KMS-11 (cell line): ENCODE results near the gene SEMA3A.

ENCODE experiments used
- H2AFZ ChIP-seq: fragments of 200-600 bp; sonication (generic); 2 replicates; pipeline ENCODE4 v1.6.1; 2016; ENCODE audit warnings: antibody characterized with exemption, mixed run types, low read depth
- H3K27ac ChIP-seq: fragments of 200-600 bp; sonication (generic); 2 replicates; pipeline ENCODE4 v1.6.1; 2016; ENCODE audit warnings: mild to moderate bottlenecking, mixed run types
- H3K27me3 ChIP-seq: fragments of 200-600 bp; sonication (generic); 2 replicates; pipeline ENCODE4 v1.6.1; 2017; ENCODE audit warnings: mild to moderate bottlenecking, low read depth, mixed run types, moderate library complexity; ENCODE audit not compliant: insufficient read depth
- H3K36me3 ChIP-seq: fragments of 200-600 bp; sonication (generic); 2 replicates; pipeline ENCODE4 v1.6.1; 2017; ENCODE audit warnings: mild to moderate bottlenecking, mixed run types; ENCODE audit not compliant: insufficient read depth
- H3K4me1 ChIP-seq: fragments of 200-600 bp; sonication (generic); 2 replicates; pipeline ENCODE4 v1.6.1; 2016; ENCODE audit warnings: mild to moderate bottlenecking, low read depth, mixed run types; ENCODE audit not compliant: poor library complexity, severe bottlenecking
- H3K4me2 ChIP-seq: fragments of 200-600 bp; sonication (generic); 2 replicates; pipeline ENCODE4 v1.7.0; 2016; ENCODE audit warnings: mild to moderate bottlenecking, mixed run types
- H3K4me3 ChIP-seq: fragments of 200-600 bp; sonication (generic); IDR thresholded peaks from 2 replicates; pipeline ENCODE4 v1.6.1; 2017; ENCODE audit warnings: low read depth, low read length, mixed read lengths; ENCODE audit not compliant: insufficient read depth
- H3K79me2 ChIP-seq: fragments of 200-600 bp; sonication (generic); 2 replicates; pipeline ENCODE4 v1.6.1; 2016; ENCODE audit warnings: low read depth, mixed run types; ENCODE audit not compliant: insufficient read depth
- H3K9ac ChIP-seq: fragments of 200-600 bp; sonication (generic); 2 replicates; pipeline ENCODE4 v1.6.1; 2016; ENCODE audit warnings: mild to moderate bottlenecking, mixed run types
- H4K20me1 ChIP-seq: fragments of 200-600 bp; sonication (generic); 2 replicates; pipeline ENCODE4 v1.6.1; 2016; ENCODE audit warnings: mild to moderate bottlenecking, mixed run types; ENCODE audit not compliant: insufficient read depth
- CTCF ChIP-seq: fragments of 200-600 bp; sonication (generic); conservative IDR thresholded peaks from 2 replicates; pipeline ENCODE4 v1.6.1; 2017; ENCODE audit warnings: low read depth, mild to moderate bottlenecking, antibody characterized with exemption, low read length, moderate library complexity, mixed read lengths

The SEMA3A gene

GRCh38 chr7:83976302-83976701, 218.3 kb downstream of the SEMA3A start:
- peak; percentile 86 for TF ChIP-seq CTCF
- H3K4me2 ChIP-seq, result peak overlapping the region; percentile 64
- peak overlapping the region; percentile 53 for H3K27ac ChIP-seq
- H3K4me1 ChIP-seq, result peaks cover 21% of the 10 kb centered on the region
- H3K9ac ChIP-seq, result peak overlapping the region; percentile 37; the same call in 1 of the 2 replicates
- H4K20me1 ChIP-seq, result no peaks in the 10 kb centered on the region
- H3K4me3 ChIP-seq, result no peak overlapping the region
- H3K36me3 ChIP-seq, result no peaks in the 10 kb centered on the region
- no peaks in the 10 kb centered on the region for H3K79me2 ChIP-seq
- no peaks in the 10 kb centered on the region for H3K27me3 ChIP-seq
- peak overlapping the region; percentile 65; the same call in 1 of the 2 replicates for H2AFZ ChIP-seq

- no peaks in the 10 kb centered on the region for H3K36me3 ChIP-seq
- no peak overlapping the region for H3K4me2 ChIP-seq
- H2AFZ ChIP-seq, result no peak overlapping the region
- H3K27ac ChIP-seq, result no peak overlapping the region
- H3K9ac ChIP-seq, result no peak overlapping the region
- H3K4me3 ChIP-seq, result no peak overlapping the region
- TF ChIP-seq CTCF, result no peak
- H4K20me1 ChIP-seq, result no peaks in the 10 kb centered on the region
- no peaks in the 10 kb centered on the region for H3K27me3 ChIP-seq
- peaks cover 5% of the 10 kb centered on the region for H3K4me1 ChIP-seq
- H3K79me2 ChIP-seq, result no peaks in the 10 kb centered on the region
These were observed 224.5 kb downstream of the SEMA3A start for GRCh38 chr7:83970081-83970480.

- Histone ChIP-seq H3K4me1 (no peaks in the 10 kb centered on the region), H3K9ac (no peak overlapping the region), H3K27me3 (no peaks in the 10 kb centered on the region), H3K79me2 (no peaks in the 10 kb centered on the region), H3K27ac (no peak overlapping the region), H3K36me3 (no peaks in the 10 kb centered on the region), H3K4me2 (no peak overlapping the region), H2AFZ (no peak overlapping the region), H3K4me3 (no peak overlapping the region), H4K20me1 (no peaks in the 10 kb centered on the region)
- TF ChIP-seq CTCF, result no peak
These were observed 230.3 kb downstream of the SEMA3A start for GRCh38 chr7:83964318-83964717.

- Histone ChIP-seq H3K4me3 (no peak overlapping the region), H3K9ac (no peak overlapping the region), H3K4me1 (no peaks in the 10 kb centered on the region), H3K4me2 (no peak overlapping the region), H3K79me2 (no peaks in the 10 kb centered on the region), H3K27me3 (no peaks in the 10 kb centered on the region), H3K27ac (no peak overlapping the region), H3K36me3 (no peaks in the 10 kb centered on the region), H2AFZ (no peak overlapping the region), H4K20me1 (no peaks in the 10 kb centered on the region)
- no peak for TF ChIP-seq CTCF
These were observed 237.3 kb downstream of the SEMA3A start for GRCh38 chr7:83957333-83957732.
